Measurements from ENCODE around the gene BIRC6. TPM values are rescaled to one million over a fixed set of nuclear protein-coding genes. Genes with fewer than 3 reads are reported as not detected.
A peak's percentile ranks its signal among the peaks of the same experiment; 100 is the strongest.

Gene BIRC6
- total and polyA plus RNA-seq, 2 donors (not counting 1 experiment from before 2014, with no cell fraction given) = 41.7 to 166 TPM

- peaks cover 36% of the 10 kb centered on the region for H3K4me1 Mint-ChIP-seq
- no peak overlapping the region for H3K4me3 ChIP-seq (ENCODE audit: control extremely low read depth in 1 of 5, extremely low read depth in 1 of 5, insufficient read depth in 1 of 5, low read depth in 2 of 5, low read length in 4 of 5)
- DNase-seq (no peak), ATAC-seq (ENCODE audit: low read depth) (no peak)
- H3K27ac ChIP-seq (ENCODE audit: low read length in 2 of 2) = peak overlapping the region in 1 of 2 donors; percentile 32
- H3K4me2 ChIP-seq (replicated peaks; ENCODE audit: low read depth, low read length, poor library complexity, severe bottlenecking) = no peak overlapping the region
- H4K20me1 ChIP-seq (ENCODE audit: control insufficient read depth, insufficient read depth, low read length, poor library complexity, severe bottlenecking) = peaks cover 50% of the 10 kb centered on the region
- no peak overlapping the region for H2AFZ ChIP-seq (ENCODE audit: insufficient read depth, low read depth, low read length, poor library complexity, severe bottlenecking)
- no peaks in the 10 kb centered on the region for H3K27me3 ChIP-seq (replicated peaks in 1 of 4; ENCODE audit: control extremely low read depth in 1 of 4, control insufficient read depth in 3 of 4, insufficient read depth in 4 of 4, low read length in 3 of 4)
- H3K27me3 Mint-ChIP-seq = no peaks in the 10 kb centered on the region
- H3K9ac ChIP-seq (ENCODE audit: low read length) = no peak overlapping the region
- no peaks in the 10 kb centered on the region for H3K9me3 ChIP-seq (ENCODE audit: control extremely low read depth in 1 of 3, control insufficient read depth in 2 of 3, insufficient read depth in 1 of 3, low read length in 2 of 3)
- H3K9me3 Mint-ChIP-seq (ENCODE audit: insufficient read depth) = no peaks in the 10 kb centered on the region
- H3K36me3 ChIP-seq (replicated peaks in 1 of 2; ENCODE audit: control extremely low read depth in 1 of 2, control insufficient read depth in 1 of 2, extremely low read depth in 1 of 2, insufficient read depth in 2 of 2, low read length in 1 of 2) = peaks cover 5 to 26% of the 10 kb centered on the region in 2 experiments
- H3K4me3 Mint-ChIP-seq = no peak overlapping the region
- no peak for TF ChIP-seq EZH2 (IDR thresholded peaks at IDR 0.05; ENCODE audit: borderline replicate concordance, insufficient read depth, low read depth, low read length, poor library complexity, severe bottlenecking)
- TF ChIP-seq, protein P1, sequence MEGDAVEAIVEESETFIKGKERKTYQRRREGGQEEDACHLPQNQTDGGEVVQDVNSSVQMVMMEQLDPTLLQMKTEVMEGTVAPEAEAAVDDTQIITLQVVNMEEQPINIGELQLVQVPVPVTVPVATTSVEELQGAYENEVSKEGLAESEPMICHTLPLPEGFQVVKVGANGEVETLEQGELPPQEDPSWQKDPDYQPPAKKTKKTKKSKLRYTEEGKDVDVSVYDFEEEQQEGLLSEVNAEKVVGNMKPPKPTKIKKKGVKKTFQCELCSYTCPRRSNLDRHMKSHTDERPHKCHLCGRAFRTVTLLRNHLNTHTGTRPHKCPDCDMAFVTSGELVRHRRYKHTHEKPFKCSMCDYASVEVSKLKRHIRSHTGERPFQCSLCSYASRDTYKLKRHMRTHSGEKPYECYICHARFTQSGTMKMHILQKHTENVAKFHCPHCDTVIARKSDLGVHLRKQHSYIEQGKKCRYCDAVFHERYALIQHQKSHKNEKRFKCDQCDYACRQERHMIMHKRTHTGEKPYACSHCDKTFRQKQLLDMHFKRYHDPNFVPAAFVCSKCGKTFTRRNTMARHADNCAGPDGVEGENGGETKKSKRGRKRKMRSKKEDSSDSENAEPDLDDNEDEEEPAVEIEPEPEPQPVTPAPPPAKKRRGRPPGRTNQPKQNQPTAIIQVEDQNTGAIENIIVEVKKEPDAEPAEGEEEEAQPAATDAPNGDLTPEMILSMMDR (IDR thresholded peaks at IDR 0.05) = no peak
- POLR2A ChIA-PET = no interaction called here
- CTCF ChIA-PET = no interaction called here
- H3K79me2 ChIP-seq (ENCODE audit: control insufficient read depth, insufficient read depth, low read length) = peaks cover 85% of the 10 kb centered on the region
- intact Hi-C loops (cut with micrococcal nuclease) = no loop called here
- no peaks in the 10 kb centered on the region for H3K4me1 ChIP-seq (ENCODE audit: control insufficient read depth in 2 of 2, insufficient read depth in 2 of 2, low read length in 2 of 2)
- H3K27ac Mint-ChIP-seq = no peak overlapping the region
Measured at GRCh38 chr2:32379352-32379751, 22.5 kb downstream of the BIRC6 start.

DNA sequence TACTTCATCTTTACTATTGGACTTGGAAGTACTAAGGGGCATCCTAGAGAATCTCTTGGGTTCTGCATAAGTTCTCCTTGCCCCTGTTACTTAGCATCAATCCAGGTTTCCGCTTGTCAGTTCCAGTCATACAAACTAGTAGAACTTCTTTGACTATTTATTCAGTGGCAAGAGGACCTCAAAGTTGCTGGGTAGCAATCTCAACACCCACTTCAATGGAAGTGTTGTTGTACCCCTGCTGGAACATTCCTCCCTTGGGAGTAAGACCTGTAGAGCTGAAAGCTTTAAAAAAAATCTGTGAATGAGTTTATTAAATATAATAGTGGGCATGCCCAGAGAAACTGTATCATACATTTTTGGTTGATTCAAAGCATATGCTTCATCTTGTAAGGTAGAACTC is 27.0 kb downstream of the BIRC6 start:
- Mint-ChIP-seq H3K9me3 (ENCODE audit: insufficient read depth) (no peaks in the 10 kb centered on the region), H3K4me1 (peaks cover 18% of the 10 kb centered on the region), H3K27me3 (no peaks in the 10 kb centered on the region), H3K27ac (no peak overlapping the region), H3K4me3 (no peak overlapping the region)
- TF ChIP-seq EZH2 (IDR thresholded peaks at IDR 0.05; ENCODE audit: borderline replicate concordance, insufficient read depth, low read depth, low read length, poor library complexity, severe bottlenecking) = no peak
- TF ChIP-seq, protein P1 (IDR thresholded peaks at IDR 0.05) = no peak
- ChIA-PET CTCF (no interaction called here), POLR2A (no interaction called here)
- Histone ChIP-seq H4K20me1 (ENCODE audit: control insufficient read depth, insufficient read depth, low read length, poor library complexity, severe bottlenecking) (peaks cover 26% of the 10 kb centered on the region), H3K4me2 (replicated peaks; ENCODE audit: low read depth, low read length, poor library complexity, severe bottlenecking) (no peak overlapping the region), H3K27me3 (replicated peaks in 1 of 4; ENCODE audit: control extremely low read depth in 1 of 4, control insufficient read depth in 3 of 4, insufficient read depth in 4 of 4, low read length in 3 of 4) (no peaks in the 10 kb centered on the region), H3K79me2 (ENCODE audit: control insufficient read depth, insufficient read depth, low read length) (peaks cover 83% of the 10 kb centered on the region), H3K9ac (ENCODE audit: low read length) (no peak overlapping the region), H3K36me3 (replicated peaks in 1 of 2; ENCODE audit: control extremely low read depth in 1 of 2, control insufficient read depth in 1 of 2, extremely low read depth in 1 of 2, insufficient read depth in 2 of 2, low read length in 1 of 2) (peaks cover 4 to 50% of the 10 kb centered on the region in 2 experiments), H3K9me3 (ENCODE audit: control extremely low read depth in 1 of 3, control insufficient read depth in 2 of 3, insufficient read depth in 1 of 3, low read length in 2 of 3) (no peaks in the 10 kb centered on the region), H3K4me1 (ENCODE audit: control insufficient read depth in 2 of 2, insufficient read depth in 2 of 2, low read length in 2 of 2) (no peaks in the 10 kb centered on the region), H3K27ac (ENCODE audit: low read length in 2 of 2) (no peak overlapping the region), H2AFZ (ENCODE audit: insufficient read depth, low read depth, low read length, poor library complexity, severe bottlenecking) (no peak overlapping the region), H3K4me3 (ENCODE audit: control extremely low read depth in 1 of 5, extremely low read depth in 1 of 5, insufficient read depth in 1 of 5, low read depth in 2 of 5, low read length in 4 of 5) (no peak overlapping the region)
- ATAC-seq (ENCODE audit: low read depth) (no peak), DNase-seq (no peak)
- intact Hi-C loops (cut with micrococcal nuclease) = no loop called here
- no CpG with 5 or more reads among the region's 1 CpG for WGBS (ENCODE audit: insufficient coverage)
